ENCODE measurements around the gene CHST13.

Gene CHST13

DNA sequence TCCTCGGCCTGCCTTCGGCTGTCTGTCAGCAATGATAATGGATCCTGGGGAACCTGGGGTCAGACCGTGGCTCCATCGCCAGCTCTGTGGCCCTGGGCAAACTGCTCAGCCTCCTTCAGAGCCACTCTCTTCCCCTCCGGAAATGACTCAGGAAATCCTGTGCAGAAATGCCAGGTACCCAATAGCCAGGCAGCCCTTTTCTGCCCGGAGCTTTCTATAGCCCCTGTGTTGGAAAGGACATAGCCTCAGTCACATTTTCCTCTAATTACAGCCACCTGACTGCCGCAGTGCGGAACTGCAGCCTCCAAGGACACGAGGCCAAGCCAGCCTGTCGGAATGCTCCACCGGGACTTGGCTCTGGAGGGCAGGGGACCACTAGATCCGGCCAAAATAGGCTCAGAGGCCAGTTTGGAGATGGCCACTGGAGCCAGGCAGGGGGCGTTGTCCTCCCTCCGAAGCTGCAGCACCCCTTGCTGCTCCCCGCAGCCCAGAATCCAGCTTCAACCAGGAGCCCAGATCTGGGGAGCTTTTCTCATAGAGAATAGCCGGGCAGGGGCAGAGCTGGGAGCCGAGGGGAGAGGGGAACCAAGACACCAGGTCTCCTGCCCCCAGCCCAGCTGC lies 36.7 kb upstream of the CHST13 start:
- no peak for DNase-seq (ENCODE audit: low read depth)

DNA sequence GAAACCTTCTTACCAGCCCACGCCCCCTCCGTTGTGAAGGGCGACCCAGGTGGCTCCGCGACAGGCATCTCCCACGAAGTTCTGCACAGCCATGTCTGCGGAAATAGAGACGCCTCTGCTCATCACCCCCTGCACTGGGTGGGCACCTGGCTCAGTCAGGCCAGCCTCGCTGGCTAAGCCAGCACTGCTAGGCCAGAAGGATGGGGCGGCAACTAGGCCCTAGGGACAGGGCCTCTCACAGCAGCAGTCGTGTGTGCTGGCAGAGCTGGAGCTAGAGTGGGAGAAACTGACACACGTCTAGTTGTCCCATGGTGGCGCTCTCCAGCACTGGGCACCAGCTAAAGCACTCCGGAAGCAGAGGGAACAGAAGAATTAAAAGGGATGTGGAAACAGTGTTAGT lies 35.8 kb upstream of the CHST13 start:
- no peak for DNase-seq (ENCODE audit: low read depth)

DNA sequence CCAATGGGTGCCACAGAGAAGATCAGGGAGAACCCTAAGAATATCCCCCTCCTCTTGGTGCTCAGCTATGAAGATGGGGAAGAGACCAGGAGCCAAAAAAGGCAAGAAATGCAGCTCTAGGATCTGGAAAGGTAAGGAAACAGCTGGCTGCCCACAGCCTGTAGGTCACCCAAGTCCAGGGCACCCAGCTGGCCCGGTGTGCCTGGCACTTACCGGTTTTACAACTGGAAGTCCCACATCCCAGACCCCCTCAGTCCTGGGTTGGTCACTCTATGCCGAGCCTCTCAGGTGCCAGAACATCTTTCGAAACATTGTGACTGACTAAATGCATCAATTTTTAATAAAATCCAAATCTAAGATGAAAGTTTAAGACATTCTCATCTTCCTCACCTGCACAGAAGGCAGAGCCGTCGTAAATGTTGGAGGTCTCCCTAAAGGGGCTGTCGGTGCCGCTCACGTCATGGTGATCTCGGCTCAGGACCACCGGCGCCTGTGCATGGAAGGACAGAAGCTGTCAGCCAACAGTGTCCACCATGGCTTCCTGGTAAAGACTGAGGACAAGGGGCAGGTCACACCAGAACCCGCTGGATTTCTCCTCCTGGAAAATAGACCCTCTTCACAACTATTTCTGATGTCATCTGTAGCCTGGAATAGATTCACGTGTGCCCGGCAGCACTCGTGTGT lies 34.9 kb upstream of the CHST13 start:
- DNase-seq (ENCODE audit: low read depth) = no peak

DNA sequence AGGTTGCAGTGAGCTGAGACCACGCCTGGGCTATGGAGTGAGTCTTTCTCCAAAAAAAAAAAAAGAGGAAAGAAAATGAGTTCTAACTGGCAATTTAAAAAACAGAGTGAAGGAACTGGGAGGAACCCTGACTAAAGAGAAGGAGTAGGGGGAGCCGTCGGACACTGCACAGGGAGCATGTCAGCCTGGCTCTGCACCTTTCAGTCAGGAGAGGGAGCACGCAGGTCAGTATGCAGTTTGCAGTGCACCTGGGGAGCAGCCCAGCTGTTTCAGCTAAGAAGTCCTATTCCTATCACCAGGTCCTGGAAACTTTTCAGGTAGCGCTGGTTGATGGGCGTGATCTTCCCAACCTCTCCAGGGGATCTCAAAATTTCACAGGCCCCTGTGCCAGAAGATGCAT lies 33.3 kb upstream of the CHST13 start:
- no peak for DNase-seq (ENCODE audit: low read depth)

DNA sequence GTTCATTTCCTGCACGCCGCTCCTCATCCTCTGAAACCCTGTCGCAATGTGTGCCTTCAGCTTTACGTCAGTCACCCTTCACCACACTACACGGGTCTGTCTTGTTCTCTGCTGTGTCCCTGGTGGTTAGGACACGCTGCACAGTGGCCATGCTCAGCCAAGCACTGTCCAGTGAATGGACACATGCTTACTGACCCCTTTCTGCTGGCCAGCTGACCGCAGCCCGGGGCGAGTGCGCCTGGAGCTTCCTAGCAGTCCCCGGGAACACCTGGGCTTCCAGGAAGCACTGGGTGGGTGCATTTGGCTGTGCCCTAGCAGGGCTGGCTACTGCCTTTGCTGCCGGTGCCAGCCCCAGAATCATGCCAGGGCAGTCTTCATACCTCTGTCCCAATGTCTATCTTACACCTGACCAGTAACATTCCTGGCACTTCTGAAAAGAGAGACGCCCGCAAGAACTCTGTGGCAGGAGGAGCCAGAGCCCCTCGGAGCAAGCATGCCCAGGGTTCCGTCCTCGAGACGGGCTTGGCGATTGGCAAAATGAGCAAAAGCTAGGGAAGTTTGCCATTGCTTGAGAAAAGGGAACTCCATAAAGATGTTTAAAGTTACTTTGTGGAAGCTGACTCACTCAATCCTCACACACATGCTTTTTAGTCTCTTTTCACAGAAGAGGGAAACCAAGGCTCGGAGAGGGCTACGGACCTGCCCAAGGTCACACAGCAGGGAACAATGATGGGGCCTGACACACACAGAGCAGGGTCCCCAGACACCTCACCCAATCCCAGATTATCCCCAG lies 32.5 kb upstream of the CHST13 start:
- DNase-seq (ENCODE audit: low read depth) = no peak

DNA sequence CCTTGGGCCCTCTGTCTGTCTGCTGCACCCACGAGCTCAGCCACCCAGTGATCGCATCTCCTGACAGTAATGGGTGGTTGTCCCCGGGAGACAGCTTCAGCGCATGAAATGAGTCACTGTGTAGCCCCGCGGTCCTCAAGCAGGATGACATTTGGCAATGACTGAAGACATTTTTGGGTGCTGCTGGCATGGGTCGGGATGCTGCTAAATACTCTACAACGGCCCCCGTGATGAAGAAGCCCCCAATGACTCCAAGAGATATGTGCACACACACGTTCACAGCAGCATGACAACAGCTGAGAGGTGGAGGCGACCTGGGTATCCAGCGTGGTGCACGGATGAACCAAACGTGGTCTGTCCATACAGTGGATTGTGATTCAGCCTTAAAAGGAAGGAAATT lies 30.9 kb upstream of the CHST13 start:
- no peak for DNase-seq (ENCODE audit: low read depth)

DNA sequence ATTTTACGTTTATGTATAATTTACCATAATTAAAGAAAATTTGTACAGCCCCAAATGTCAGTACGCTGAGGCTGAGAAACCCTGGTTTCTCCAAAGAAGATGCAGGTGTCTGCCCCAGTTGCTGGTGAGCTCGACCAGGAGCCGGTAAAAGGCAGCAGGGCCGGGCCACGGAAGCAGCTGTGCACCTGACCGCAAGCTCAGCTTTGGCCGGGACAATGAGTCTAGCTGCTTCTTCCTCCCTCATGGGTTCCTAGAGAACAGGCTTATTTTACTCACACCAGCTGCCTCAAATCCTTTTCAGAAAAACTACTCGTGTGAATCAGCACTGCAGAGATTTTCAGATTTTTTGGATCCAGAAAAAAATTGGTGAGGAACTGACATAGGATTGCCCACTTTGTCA lies 30.2 kb upstream of the CHST13 start:
- no peak for DNase-seq (ENCODE audit: low read depth)

DNA sequence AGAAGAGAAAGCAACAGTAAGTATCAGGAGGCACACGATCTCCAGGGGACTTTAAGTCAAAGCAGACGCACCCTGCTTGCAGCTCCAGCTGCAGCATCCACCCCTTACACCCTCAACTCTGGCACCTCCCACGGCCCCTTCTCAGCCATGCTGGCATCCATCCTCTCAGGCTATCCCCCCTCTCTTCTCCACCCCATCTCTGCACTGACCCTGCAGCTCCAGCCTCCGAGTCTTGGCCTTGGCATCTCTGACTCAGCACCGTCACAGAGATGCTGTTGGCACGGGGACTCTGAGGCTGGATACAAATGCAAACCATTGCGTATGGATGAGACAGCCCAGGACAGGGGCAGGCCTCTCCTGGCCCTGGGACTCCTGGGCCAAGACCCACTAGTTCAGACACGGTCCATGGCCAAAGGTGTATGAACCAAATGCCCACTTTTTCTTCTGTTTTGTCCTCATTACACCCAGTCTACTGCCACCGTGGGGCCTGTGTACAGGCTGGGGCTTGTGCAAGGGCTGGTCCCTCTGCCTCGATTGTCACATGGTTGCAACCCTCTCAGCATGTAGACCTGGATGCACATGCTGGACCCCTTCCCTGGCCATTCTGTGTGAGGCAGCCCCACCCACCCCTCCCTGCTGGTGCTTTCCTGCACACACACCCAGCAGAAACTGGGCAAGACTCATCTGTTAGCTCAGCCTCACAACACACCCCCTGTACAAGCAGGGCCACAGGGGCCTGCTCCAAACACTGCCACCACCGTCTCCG lies 29.6 kb upstream of the CHST13 start:
- DNase-seq (ENCODE audit: low read depth) = no peak

DNA sequence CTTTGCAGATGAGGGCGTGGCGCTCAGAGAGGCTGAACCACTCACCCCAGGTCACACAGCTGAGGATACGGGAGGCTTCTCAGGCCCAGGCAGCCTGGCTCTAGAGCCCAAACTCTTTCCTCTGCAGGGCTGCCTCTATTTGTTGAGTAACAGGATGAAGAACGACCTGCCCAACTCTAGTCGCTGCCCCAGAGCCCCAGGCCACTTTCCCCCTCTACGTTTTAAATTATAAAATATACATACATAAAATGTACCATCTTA lies 29.1 kb upstream of the CHST13 start:
- DNase-seq (ENCODE audit: low read depth) = no peak

DNA sequence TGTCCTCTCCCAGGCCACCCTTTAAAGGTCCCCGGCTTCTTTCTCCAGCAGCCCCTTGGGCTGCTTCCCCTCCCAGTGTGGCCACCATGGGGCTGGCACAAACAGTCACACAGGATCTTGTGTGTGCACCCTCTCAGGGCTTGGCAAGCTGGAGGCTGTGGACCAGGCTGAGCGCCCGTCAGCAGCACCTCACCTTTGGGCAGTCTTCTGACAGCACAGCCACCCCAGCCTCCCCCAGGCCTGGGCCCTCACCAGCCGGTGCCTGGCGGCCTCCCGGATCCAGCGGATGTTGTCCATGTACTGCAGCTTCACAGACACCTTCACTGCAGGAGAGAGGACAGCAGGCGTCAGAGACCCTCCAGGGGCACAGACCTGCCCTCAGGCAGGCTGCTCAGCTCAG lies 28.2 kb upstream of the CHST13 start:
- no peak for DNase-seq (ENCODE audit: low read depth)

DNA sequence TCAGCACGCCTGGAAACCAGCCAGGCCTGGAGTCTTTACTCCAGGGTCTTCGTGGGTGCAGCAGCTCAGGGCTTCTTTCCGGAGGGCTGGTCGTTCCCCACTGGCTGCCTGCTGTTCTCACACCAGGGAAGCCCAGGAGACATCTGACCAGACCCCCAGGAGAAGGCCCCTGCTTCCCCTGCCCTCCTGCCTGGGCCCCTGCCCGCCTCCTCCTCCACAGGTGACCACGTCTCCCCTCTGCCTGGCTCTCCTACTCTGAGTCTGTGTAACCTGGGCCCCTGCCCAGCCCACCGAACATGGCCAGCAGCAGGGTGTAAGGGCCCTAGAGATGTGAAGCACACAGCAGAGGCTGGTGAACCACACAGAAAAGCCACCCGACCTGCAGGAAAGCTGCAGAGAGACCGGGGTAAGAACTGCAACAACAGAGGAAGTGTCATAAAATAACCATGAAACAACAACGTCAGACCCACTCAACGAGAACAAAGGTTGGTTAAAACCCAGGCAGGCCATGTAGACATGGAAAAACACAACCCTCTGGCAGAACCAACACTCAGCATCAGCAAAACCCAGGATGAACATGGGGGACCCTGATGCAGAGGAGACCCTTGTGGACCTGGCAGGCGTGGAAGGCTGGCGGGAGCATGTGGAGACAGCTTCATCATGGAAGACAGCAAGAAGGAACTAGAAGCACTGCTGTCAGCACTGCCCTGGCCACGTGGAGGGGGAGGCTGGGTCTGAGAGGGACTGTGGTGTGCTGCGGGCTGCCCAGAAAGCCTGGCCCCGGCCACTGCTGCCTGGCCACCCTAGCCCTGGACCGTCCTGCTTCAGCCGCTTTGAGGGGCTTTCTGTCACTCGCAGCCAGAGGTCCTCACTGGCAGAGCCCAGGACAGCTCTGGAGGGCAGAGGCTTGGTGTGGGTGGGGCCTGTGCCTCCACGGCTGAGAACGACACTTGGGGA lies 26.8 kb upstream of the CHST13 start:
- DNase-seq (ENCODE audit: low read depth) = no peak

DNA sequence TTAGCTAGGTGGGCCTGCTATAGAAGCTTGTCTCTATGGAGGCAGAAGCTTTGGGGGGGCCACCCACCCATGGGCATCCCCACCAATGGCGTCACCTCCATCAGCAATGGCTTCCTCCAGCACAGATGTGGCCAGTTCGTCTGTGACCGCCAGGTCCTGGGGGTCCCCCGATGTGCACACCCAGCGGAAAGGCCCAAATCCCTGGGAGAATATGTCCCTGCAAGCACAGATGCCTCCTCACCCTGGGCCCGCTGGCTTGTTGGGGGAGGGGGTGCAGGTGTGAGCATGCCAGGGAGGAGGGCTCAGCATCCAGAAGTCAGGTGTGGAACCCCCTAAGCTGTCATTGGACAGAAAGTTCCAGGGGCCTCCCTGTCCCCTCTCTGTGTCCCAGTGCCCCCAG lies 26.0 kb upstream of the CHST13 start:
- DNase-seq (ENCODE audit: low read depth) = no peak

DNA sequence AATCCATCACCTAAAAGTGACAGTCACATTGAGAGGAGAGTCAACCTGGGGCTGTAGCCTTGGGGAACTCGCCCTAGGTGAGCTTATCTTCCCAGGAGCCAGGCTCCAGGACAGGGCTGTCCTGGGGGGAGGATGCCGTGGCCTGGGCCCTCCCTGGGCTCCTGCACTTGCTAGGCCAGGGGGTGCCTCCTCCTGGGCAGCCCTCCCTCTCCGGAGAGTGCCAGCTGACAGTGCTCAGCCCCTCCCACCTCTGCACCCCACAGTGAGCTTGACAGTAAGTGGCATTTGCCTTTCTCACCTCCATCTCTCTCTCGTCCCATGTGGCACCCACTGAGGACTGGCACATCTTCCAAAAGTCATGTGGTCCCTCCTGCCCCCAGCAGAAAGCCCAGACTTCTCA lies 25.5 kb upstream of the CHST13 start:
- no peak for DNase-seq (ENCODE audit: low read depth)

DNA sequence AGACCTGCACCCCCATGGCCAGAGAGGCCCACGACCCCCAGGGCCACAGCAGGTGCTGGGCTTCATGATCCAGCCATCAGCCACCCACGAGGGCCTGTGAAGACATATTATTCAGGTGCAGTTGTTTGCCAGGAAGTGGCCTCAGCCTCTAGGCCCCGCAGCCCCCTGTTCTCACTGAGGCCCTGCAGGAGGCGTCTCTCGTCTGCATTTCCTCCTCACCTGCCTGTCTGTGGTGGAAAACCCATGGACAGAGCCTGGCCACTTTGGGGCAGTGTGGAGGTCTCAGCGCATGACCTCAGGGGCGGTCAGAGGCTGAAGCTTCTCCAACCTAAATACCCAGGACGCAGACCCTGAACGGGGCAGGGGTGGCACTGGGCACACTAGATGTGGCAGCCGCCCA lies 25.0 kb upstream of the CHST13 start:
- no peak for DNase-seq (ENCODE audit: low read depth)

DNA sequence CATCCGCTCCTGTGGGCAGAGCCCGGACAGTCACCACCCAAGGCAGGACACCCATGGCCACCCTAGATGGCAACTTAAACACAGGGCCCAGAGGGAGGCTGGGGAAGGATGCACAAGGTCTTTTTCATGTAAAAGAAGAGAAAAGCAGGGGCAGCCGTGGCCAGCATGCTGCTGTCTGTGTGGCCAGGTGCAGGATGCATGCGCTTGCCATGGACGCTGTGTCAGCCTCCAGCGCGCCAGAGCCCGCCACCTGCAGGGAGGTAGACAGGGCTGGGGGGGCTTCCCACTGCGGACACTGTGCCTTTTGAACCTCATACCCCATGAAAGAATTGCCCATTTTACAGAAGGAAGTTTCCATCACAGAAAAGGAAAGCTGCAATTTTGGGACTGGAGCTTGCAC lies 24.6 kb upstream of the CHST13 start:
- no peak for DNase-seq (ENCODE audit: low read depth)

DNA sequence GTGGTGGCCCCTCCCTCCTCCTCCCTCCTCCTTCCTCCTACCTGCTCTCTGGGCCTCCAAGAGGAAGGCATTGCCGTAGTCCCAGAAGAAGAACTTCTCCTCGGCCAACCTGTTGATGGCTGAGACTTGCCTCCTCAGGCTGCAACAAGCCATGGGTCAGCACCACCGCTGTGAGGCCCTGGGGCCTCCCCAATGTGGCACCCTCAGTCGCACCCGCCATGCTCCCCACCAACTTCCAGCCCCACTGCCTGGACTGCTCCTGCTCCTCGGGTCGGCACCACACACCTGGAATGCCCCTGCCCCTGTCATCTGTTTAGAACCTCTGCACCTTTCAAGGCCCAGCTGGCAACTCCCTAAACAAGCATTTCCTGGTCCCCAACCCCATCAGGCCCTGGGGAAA lies 23.9 kb upstream of the CHST13 start:
- no peak for DNase-seq (ENCODE audit: low read depth)

DNA sequence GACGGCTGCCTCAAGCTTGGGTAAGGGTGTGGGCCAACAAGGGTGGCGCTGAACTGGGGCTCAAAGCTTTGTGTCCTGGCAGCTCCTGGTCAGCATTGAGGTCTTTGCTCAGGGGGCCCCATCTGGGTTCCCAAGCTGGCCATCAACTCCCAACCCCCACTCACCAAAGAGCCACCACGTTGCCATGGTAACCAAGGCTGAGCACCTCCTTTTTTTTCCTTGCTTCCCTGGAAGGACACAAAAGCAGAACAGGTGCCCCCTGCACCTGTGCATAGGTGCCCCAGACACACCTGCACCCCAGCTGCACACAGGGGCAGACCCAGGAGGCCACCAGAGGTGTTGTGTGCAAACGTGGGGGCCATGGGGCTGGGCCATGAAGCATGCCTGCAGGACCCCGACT lies 22.9 kb upstream of the CHST13 start:
- DNase-seq (ENCODE audit: low read depth) = no peak

DNA sequence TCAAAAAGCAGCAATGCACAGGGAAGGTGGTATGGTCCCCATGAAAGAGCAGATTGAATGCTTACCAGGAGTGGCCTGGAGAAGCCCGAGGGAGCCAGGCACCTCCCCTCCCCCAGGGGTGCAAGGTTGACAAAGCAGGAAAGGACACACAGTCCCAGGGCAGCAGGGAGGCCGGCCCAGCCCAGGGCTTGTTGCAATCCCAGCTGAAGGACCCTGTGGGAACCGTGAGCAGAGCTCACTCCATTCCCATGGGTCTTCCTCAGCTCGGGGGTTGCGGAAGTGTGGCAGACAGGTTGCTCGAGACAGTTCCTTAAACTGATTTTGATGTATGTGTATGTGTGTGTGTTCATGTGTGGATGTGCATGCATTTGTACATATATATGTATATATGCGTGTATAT lies 22.2 kb upstream of the CHST13 start:
- no peak for DNase-seq (ENCODE audit: low read depth)

DNA sequence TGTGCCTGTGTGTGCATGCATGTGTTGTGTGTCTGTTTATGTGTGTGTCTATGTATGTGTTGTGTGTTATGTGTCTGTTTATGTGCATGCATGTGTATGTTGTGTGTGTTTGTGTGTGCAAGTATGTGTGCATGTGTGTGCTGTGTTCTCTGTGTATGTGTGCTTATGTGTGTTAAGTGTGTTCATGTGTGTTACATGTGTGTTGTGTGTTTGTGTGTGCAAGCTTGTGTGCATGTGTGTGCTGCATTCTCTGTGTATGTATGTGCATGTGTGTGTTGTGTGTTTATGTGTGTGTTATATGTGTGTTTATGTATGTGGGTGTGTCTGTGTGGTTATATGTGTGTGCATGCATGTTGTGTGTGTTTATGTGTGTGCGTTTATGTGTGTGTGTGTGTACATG lies 21.3 kb upstream of the CHST13 start:
- no peak for DNase-seq (ENCODE audit: low read depth)

DNA sequence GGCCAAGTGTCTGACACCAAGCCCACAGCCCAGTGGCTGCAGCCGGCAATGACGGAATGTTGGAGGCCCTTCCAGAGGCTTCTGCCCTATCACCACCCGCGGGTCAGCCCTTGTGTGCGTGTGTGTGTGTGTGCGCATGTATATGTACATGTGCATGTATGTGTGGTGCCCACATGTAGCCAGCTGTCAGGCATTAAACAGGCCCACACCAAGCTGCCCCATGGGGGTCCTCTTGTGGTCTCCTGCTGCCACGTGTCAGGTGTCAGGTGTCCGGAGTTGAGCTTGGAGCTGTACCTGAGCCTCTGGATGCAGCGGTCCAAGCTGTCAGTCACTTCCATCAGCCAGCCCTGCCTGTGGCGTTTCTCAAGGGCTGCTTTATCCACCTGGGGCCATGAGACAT lies 20.3 kb upstream of the CHST13 start:
- DNase-seq (ENCODE audit: low read depth) = no peak

DNA sequence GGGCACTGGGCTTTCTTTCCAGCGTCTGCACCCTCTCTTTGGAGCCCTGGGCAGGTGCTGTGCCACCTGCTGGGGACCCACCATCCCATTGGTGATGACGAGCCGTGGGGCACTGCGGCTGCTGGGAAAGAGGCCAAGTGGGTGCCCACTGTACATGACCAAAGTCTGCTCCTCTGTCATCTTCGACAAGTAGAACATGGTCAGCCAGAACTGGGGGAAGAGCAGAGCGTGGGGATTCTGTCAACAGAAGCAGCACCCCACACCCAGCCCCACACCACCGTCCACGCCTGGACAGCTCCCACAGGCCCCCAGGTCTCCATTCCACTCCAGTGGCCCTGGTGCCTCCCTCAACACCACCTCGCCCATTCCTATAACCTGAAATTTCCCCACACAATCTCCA lies 16.1 kb upstream of the CHST13 start:
- DNase-seq (ENCODE audit: low read depth) = no peak

DNA sequence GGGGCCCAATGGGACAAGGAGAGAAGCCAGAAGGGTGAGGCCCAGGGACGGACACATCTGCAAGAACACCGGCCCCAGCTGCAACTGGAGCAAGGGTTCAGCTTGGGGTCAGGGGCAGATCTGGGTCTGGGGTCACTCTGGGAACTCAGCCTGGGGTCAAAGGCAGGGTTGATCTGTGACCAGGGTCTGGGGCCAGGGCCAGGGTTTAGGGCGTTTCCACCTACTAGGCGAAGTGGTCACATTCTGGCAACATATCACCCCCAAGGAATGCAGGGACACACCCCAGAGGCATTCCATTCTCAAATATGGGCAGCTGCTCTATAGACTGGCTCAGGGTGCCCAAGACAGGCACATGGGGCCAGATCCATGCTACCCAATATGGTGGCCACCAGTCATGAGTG lies 15.4 kb upstream of the CHST13 start:
- no peak for DNase-seq (ENCODE audit: low read depth)
